ENCODE data around the gene INTS14. TPM values are rescaled to one million over a fixed set of nuclear protein-coding genes. Genes with fewer than 3 reads are reported as not detected.

The INTS14 gene
- total RNA-seq = 10 to 100 TPM; 16.5 to 38.7 (median 26.7) TPM

- peak within 1 kb of the TSS; percentile 62 to 96 (median 85) for H3K4me3 ChIP-seq
- 0% methylated on average over 37 to 42 of the region's 64 CpGs for WGBS, 2 donors
Measured at GRCh38 chr15:65610871-65611718, at the start of gene INTS14. Gene INTS14 (minus strand): TSS chr15:65611131. CDS start chr15:65607380, 3,751 bp downstream.

GRCh38 chr15:65659502-65660052, 48.6 kb upstream of the INTS14 start:
- intact Hi-C loops (cut with DNase I) = no loop called here
- H3K27me3 ChIP-seq = no peaks in the 10 kb centered on the region
- H3K9me3 ChIP-seq = no peaks in the 10 kb centered on the region
- H3K4me1 ChIP-seq = no peaks in the 10 kb centered on the region
- no peak overlapping the region for H3K4me3 ChIP-seq
- no peak for DNase-seq
- H3K27ac ChIP-seq = no peak overlapping the region
- TF ChIP-seq CTCF (IDR thresholded peaks at IDR 0.05) (no peak), POLR2A (IDR thresholded peaks at IDR 0.05) (no peak)
- WGBS, 2 donors = 83 to 88% methylated on average over 4 of the region's 4 CpGs
- H3K36me3 ChIP-seq = peaks cover 0 to 91% (median 0%) of the 10 kb centered on the region in 3 donors

More at GRCh38 chr15:65610871-65611718, at the start of gene INTS14:
- H3K27ac ChIP-seq = peak within 1 kb of the TSS; percentile 90 to 97 (median 97)
- TF ChIP-seq POLR2A (IDR thresholded peaks at IDR 0.05) (peak in 2 of 4 donors; percentile 66 to 78), CTCF (IDR thresholded peaks at IDR 0.05) (peak; percentile 51 to 79 (median 70))
- DNase-seq = peak; percentile 77
- H3K4me1 ChIP-seq = peaks cover 6 to 52% (median 20%) of the 10 kb centered on the region in 3 donors
- no peaks in the 10 kb centered on the region for H3K9me3 ChIP-seq
- H3K36me3 ChIP-seq = peaks cover 0 to 12% (median 0%) of the 10 kb centered on the region in 3 donors
- H3K27me3 ChIP-seq = no peaks in the 10 kb centered on the region
- intact Hi-C loops (cut with DNase I) = no loop called here

GRCh38 chr15:65655457-65655856, 44.5 kb upstream of the INTS14 start:
- no peak for DNase-seq
- H3K4me1 ChIP-seq = no peaks in the 10 kb centered on the region
- no peaks in the 10 kb centered on the region for H3K9me3 ChIP-seq
- intact Hi-C loops (cut with DNase I) = no loop called here
- WGBS, 2 donors = 77 to 78% methylated on average over 4 of the region's 4 CpGs
- TF ChIP-seq POLR2A (IDR thresholded peaks at IDR 0.05) (no peak), CTCF (IDR thresholded peaks at IDR 0.05) (no peak)
- H3K27ac ChIP-seq = no peak overlapping the region
- H3K4me3 ChIP-seq = no peak overlapping the region
- peaks cover 0 to 76% (median 0%) of the 10 kb centered on the region in 3 donors for H3K36me3 ChIP-seq
- no peaks in the 10 kb centered on the region for H3K27me3 ChIP-seq

GRCh38 chr15:65655026-65655425, 44.1 kb upstream of the INTS14 start:
- no peak for TF ChIP-seq CTCF (IDR thresholded peaks at IDR 0.05)
- TF ChIP-seq POLR2A (IDR thresholded peaks at IDR 0.05) = no peak
- Histone ChIP-seq H3K4me1 (no peaks in the 10 kb centered on the region), H3K27me3 (no peaks in the 10 kb centered on the region), H3K9me3 (no peaks in the 10 kb centered on the region), H3K36me3 (peaks cover 0 to 73% (median 0%) of the 10 kb centered on the region in 3 donors), H3K4me3 (no peak overlapping the region), H3K27ac (no peak overlapping the region)
- no peak for DNase-seq
- 75 to 85% methylated on average over 1 of the region's 1 CpG for WGBS, 2 donors
- intact Hi-C loops (cut with DNase I) = no loop called here

Measured in esophagus squamous epithelium (tissue), 5 donors.